NCI-H1436 treated with DMSO at 0.1 percent for 48 hours (cell line): ENCODE data around the gene NFE2L2.
"Not testable (repeated sequence)": the region's sequence is repeated elsewhere in the genome, so short reads cannot be mapped to it uniquely, and the experiment has no call there.

ENCODE experiments used
- DNase-seq: peaks from one replicate; lab custom pipeline; 2025; lab: John Stamatoyannopoulos, UW

NFE2L2 gene

GRCh38 chr2:177264693-177265587 is at the start of gene NFE2L2:
Gene NFE2L2 (minus strand): TSS chr2:177264727. CDS start chr2:177264576, 151 bp downstream.
- peak; percentile 53 for DNase-seq

- DNase-seq: no peak
Measured at GRCh38 chr2:177314194-177314593, 49.7 kb upstream of the NFE2L2 start.

- no peak for DNase-seq
Measured at GRCh38 chr2:177313162-177313781, 48.7 kb upstream of the NFE2L2 start.

- no peak for DNase-seq
Measured at GRCh38 chr2:177312562-177312961, 48.0 kb upstream of the NFE2L2 start.

GRCh38 chr2:177309672-177310309 is 45.3 kb upstream of the NFE2L2 start:
- DNase-seq: not testable (repeated sequence)

- no peak for DNase-seq
Measured at GRCh38 chr2:177306550-177306949, 42.0 kb upstream of the NFE2L2 start.

- no peak for DNase-seq
Measured at GRCh38 chr2:177303939-177304338, 39.4 kb upstream of the NFE2L2 start.

- DNase-seq: no peak
Measured at GRCh38 chr2:177302552-177302951, 38.0 kb upstream of the NFE2L2 start.

- no peak for DNase-seq
Measured at GRCh38 chr2:177298191-177298590, 33.7 kb upstream of the NFE2L2 start.

GRCh38 chr2:177296040-177296439 is 31.5 kb upstream of the NFE2L2 start:
- DNase-seq: no peak

GRCh38 chr2:177295484-177295883 is 31.0 kb upstream of the NFE2L2 start:
- DNase-seq: no peak

- no peak for DNase-seq
Measured at GRCh38 chr2:177291701-177292100, 27.2 kb upstream of the NFE2L2 start.

GRCh38 chr2:177289824-177290628 is 25.5 kb upstream of the NFE2L2 start:
- no peak for DNase-seq

- DNase-seq: no peak
Measured at GRCh38 chr2:177287814-177288213, 23.3 kb upstream of the NFE2L2 start.

GRCh38 chr2:177285892-177286715 is 21.6 kb upstream of the NFE2L2 start:
- no peak for DNase-seq

- no peak for DNase-seq
Measured at GRCh38 chr2:177284531-177284930, 20.0 kb upstream of the NFE2L2 start.

GRCh38 chr2:177283906-177284305 is 19.4 kb upstream of the NFE2L2 start:
- no peak for DNase-seq

- DNase-seq: no peak
Measured at GRCh38 chr2:177282787-177283572, 18.5 kb upstream of the NFE2L2 start.

- no peak for DNase-seq
Measured at GRCh38 chr2:177282181-177282641, 17.7 kb upstream of the NFE2L2 start.
